ENCODE results near the gene SUMO3.

Gene SUMO3

DNA sequence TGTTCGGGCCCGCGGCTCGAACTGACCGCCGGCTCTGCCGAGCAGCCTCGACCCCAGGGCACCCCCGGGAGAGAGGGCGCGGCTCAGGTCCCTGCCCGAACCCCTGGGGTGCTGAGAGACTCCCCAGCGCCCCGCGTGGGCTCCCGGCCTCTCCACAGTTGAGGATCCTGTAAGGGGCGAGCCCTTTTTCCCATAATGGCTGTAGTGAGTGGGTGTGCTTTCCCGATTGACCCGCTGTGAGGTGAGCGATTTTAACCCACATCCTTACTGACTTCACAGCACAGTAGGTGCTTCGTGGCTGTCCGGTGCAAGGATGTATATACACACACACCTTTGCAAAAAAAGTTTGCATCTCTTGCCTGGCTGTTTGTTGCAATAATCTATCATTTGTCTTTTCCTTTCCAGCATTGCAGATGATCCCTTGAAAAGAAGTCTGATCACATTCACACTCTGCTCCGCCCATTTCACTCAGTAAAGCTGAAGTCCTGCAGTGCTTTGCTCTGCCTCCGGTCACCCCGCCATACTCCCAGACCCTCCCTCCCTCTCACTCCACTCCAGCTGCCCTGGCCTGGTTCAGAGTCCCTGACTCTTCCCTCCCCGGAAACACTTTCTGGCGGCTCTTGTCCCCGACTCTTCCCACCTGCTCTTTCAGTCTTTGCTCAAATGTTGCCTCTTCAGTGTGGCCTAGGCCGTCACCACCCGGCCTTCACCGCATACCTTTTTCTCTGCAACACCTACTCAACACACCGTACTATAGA lies 15.3 kb downstream of the SUMO3 start:
- no peak for DNase-seq (ENCODE audit: low read depth in 3 of 3)

- DNase-seq (ENCODE audit: low read depth in 3 of 3), result peak; percentile 77 to 84 (median 84)
Measured at GRCh38 chr21:44801468-44802395, 16.1 kb downstream of the SUMO3 start, which contains the start of gene UBE2G2. UBE2G2 (minus strand) TSS chr21:44801820; CDS start chr21:44801748, 72 bp downstream.

DNA sequence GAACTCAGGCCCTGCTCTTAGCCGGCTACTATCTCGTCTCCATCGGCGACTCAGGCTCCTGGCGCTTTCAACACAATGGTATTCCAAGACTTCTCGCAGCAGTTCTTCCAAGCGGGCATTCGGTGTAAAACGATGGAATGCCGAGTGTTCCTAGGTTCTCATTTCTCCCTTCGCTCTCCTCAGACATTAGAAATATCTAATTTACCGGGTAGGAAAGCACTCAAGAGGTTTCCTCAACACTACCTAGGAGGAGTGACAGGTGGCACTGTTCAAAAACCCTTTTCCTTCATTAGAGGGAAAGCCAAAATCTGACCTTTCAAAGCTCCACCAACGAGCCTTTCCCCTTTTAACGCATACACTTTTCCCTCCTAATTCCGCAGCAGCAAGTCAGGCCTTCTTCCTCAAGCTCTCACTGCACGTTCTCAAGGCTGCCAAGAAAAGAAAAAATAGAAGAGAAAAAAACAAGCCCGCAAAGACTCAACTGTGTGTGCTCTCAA lies 16.8 kb downstream of the SUMO3 start:
- no peak for DNase-seq (ENCODE audit: low read depth in 3 of 3)

- no peak for DNase-seq (ENCODE audit: low read depth in 3 of 3)
Measured at GRCh38 chr21:44800103-44800502, 17.8 kb downstream of the SUMO3 start.

DNA sequence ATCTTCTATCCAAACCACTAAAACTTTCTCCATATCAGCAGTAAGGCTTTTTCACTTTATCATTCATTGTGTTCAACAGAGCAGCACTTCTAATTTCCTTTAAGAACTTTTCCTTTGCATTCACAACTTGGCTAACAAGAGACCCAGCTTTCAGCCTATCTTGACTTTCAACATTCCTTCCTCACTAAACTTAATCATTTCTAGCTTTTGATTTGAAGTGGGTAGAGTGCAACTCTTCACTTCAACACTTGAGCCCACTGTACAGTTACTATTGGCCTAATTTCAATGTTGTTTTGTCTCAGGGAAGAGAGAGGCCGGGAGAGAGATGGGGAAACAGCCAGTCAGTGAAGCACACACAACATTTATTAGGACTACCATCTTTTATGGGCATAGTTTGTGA lies 18.2 kb downstream of the SUMO3 start:
- DNase-seq (ENCODE audit: low read depth in 3 of 3), result no peak

GRCh38 chr21:44797775-44798174 lies 20.1 kb downstream of the SUMO3 start:
- no peak for DNase-seq (ENCODE audit: low read depth in 3 of 3)

DNA sequence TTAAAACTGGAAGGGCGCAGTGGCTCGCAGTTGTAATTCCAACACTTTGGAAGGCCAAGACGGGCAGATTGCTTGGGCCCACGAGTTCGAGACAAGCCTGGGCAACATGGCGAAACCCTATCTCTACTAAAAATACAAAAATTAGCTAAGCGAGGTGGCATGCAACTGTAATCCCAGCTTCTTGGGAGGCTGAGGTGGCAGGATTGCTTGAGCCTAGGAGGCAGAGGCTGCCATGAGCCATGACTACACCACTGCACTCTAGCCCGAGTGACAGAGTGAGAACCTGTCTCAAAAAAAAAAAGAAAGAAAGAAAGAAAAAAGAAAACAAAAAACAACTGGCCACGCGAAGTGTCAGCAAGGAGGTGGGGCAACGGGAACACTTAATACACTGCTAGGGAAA lies 22.5 kb downstream of the SUMO3 start:
- no peak for DNase-seq (ENCODE audit: low read depth in 3 of 3)

DNA sequence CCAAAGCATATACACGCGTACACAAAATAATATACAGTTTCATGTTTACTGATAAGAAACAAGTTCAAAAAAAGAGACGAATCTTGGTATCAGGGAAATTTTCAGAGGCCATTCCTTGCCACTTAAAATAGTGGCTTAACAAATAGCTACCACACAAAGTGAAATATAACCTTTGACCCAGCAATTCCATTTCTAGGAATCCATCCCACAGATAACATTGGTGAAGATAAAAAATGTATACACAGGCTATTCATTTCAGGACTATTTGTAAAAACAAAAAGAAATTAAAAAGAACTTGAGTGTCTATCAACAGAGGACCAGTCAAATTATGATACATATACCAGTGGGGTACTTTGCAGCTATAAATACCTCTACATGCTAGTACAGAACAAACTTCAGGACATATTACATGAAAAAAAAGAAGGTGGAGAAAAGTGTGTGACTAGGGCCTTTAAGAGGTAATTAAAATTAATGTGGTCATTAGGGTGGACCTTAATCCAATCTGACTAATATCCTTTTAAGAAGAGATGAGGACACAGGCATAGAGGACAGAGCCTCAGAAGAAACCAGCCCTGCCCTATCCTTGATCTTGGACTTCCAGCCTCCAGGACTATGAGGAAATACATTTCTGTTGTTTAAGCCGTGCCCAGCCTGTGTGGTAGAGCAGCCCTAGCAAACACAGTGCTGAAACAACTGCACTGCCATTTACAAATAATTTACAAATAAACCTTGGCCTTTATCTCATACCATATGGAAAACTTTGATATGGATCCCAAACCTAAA lies 24.1 kb downstream of the SUMO3 start:
- no peak for DNase-seq (ENCODE audit: low read depth in 3 of 3)

DNA sequence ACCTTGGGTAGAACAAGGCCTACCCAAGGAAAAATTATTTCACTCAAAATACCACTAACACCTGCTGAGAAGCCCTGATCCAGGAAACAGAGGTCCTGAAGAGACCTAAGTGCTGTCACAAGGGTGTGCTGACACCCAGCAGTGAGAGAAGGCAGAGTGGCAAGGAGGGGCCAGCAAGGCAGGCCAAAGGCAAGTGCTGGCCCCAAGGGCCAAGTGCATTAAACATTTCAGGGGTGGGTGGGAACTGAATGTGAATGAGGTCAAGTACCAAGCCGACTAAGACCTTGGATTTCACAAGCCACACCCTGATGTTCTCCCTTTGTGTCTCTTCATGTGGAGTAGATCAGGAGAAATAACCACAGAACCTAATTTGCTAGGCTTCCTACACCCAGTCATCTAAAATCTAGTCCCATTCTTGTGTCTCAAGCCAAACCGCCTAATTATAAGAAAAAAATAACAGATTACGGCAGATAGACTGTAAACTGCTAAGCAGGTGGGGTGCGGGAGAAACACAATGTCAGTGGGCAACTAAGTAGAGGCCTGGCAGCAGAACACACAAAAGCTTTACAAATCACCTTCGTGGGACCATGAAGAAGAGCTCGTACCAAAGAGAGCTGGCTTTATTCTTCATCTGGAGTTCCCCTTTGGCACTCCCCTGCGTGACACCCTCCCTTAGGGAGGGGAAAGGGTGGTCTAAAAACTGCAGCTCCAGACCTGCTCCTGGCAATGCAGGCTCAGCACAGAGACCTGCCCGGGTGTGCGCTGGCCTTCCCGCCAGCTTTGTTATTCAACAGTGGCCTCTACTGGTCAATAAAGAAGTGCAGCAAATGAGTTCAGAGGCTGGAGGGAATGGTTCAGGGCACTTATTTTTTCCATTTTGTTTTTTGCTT lies 24.9 kb downstream of the SUMO3 start:
- DNase-seq (ENCODE audit: low read depth in 3 of 3), result peak in 2 of 3 experiments; percentile 22

- DNase-seq (ENCODE audit: low read depth in 3 of 3), result no peak
Measured at GRCh38 chr21:44791993-44792392, 25.9 kb downstream of the SUMO3 start.

DNA sequence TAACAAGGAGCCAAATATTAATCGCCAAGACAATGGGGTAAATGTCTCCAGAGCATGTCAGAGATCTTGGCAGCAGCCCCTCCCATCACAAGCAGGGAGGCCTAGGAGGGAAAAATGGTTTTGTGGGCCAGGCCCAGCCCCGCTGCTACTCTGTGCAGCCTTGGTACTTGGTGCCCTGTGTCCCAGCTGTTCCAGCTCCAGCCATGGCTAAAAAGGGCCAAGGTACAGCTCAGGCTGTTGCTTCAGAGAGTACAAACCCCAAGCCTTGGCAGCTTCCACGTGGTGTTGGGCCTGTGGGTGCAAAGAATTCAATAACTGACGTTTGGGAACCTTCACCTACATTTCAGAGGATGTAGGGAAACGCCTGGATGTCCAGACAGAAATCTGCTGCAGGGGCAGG lies 26.6 kb downstream of the SUMO3 start:
- no peak for DNase-seq (ENCODE audit: low read depth in 3 of 3)

- no peak for DNase-seq (ENCODE audit: low read depth in 3 of 3)
Measured at GRCh38 chr21:44790368-44790767, 27.5 kb downstream of the SUMO3 start.

DNA sequence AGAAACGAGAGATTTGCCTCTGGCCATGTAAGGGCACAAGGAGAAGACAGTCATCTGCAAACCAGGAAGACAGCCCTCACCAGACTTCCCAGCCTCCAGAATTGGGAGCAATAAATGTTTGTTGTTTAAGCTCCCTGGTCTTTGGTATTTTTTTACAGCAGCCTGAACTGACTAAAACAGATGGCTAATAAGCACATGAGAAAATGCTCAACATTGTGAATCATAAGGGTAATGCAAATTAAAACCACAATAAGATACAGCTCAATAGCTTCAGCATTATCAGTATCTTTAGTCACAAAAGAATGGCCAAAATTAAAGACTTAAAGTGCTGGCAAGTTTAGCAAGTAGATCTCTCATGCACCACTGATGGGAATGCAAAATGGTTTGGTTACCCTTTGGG lies 28.0 kb downstream of the SUMO3 start:
- DNase-seq (ENCODE audit: low read depth in 3 of 3), result no peak

DNA sequence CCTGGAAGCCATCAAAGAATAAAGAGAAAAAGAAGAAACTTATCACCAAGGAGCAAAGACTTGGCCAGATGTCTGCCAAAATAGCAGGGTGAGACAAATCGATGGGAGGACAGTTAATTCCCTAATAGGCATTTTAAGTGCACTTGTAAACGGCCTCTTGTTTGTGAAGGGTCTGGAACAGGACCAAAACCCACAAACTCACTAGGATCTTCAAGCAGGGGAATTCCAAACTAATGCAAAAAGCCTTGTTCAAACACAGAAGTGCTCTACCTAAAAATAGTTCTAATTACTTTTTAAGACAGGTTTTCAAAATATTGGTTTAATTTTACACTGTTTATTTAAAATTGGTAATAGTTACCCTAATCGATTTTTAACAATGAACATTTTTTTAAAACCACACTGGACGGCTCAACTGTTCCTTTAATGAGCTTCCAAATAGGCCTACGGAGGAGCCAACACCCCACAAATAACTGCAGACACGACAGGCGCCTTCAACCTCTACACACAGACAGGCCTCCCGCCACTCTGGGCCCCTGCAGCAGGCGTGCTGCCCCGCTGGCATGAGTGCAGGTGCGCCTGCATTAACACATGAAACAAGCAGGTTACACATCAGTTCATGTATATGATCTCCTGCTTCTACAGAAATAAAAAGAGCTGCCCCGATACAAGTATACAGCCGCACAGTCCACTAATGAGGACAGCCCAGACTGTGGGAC lies 32.1 kb downstream of the SUMO3 start:
- no peak for DNase-seq (ENCODE audit: low read depth in 3 of 3)

GRCh38 chr21:44784810-44785209 lies 33.1 kb downstream of the SUMO3 start:
- no peak for DNase-seq (ENCODE audit: low read depth in 3 of 3)

- no peak for DNase-seq (ENCODE audit: low read depth in 3 of 3)
Measured at GRCh38 chr21:44783020-44783696, 34.7 kb downstream of the SUMO3 start.

- DNase-seq (ENCODE audit: low read depth in 3 of 3), result no peak
Measured at GRCh38 chr21:44780767-44781459, 36.9 kb downstream of the SUMO3 start.

DNA sequence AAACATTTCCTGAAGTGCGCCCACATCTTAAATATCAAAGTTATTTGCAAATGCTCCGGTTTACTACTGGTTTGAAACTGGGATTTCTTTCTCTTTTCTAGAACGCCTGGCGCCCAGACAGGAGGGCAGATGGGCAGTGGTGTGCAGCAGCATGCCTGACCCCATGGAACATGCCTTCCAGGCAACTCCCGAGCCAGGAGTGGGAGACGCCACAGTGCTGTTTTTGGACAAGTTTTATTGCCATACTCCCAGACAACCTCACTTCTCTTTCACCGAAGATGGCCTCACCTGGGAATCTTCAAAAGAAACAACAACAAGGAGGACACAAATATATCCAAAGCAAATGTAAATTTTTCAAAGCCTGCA lies 37.7 kb downstream of the SUMO3 start:
- no peak for DNase-seq (ENCODE audit: low read depth in 3 of 3)
